Glomerular visceral epithelial cell (primary cell): ENCODE data around the gene VAC14.
"Not testable (repeated sequence)": the region's sequence is repeated elsewhere in the genome, so short reads cannot be mapped to it uniquely, and the experiment has no call there.

Source experiments
- DNase-seq: peaks from one replicate; pipeline ENCODE4 v3.0.0-alpha.2; 2016; ENCODE audit errors: extremely low spot score

Gene VAC14

DNA sequence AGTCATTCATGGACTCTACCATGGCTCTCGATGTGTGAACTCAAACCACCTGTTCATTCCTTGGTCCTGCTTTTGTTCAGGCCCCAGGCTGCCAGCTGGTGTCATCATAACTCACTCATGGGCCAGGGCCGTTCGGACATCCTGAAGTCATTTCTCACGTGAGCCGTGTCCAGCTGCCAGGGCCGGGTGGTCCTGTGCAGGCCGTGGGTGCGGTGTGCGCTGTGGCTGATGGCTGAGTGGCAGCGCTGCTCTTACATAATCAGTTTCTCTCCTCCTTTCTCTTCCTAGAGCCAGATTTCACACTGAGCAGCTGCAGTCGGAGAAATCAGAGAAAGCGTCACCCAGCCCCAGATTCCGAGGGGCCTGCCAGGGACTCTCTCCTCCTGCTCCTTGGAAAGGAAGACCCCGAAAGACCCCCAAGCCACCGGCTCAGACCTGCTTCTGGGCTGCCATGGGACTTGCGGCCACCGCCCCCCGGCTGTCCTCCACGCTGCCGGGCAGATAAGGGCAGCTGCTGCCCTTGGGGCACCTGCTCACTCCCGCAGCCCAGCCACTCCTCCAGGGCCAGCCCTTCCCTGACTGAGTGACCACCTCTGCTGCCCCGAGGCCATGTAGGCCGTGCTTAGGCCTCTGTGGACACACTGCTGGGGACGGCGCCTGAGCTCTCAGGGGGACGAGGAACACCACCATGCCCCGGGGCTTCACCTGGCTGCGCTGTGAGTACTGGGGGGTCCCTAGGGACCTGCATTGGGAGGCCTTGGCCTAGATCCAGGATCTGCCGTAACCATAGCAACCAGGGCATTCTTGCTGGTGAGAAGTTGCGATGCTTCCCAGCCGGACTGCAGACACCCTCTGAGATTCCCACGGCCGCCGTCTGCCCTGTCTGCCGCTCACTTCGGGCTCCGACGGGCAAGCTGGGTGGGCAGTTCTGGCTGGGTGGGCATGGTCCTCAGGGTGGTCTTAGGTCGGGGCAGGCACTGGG is 154.4 kb downstream of the VAC14 start, which contains the start of gene IL34:
IL34 (plus strand) TSS at position 300 of the 982 bp plus-strand sequence; CDS start at position 689, 389 bp downstream.
- DNase-seq: no peak

DNA sequence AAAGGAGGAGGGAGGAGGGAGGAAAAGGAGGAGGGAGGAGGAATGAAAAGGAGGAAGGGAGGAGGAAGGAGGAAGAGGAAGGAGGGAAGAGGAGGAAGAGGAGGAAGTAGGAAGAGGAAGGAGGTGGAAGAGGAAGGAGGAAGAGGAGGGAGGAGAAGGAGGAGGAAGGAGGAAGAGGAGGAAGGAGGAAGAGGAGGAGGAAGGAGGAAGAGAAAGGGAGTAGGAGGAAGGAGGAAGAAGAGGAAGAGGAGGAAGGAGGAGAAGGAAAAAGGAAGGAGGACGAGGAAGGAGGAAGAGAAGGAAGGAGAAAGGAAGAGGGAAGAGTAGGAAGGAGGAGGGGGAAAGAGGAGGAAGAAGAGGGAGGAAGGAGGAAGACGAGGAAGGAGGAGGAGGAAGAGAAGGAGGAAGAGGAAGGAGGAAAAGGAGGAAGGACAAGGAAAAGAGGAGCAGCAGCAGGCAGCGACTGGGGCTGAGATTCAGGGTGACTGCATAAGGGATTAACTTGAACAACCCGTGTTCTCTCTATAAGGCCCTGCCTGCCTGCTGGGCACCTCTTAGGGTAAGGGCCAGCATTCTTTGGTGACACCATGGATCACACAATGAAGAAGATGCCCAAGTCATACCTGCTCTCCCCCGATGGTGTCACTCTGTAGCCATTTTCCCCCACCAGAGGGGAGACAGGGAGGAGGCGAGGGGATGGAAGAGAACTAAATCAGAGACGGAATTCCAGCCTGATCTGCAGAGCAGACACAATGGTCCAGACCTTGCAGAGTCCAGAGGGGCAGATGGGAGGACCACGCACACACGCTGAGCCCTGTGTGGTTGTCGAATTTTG is 156.0 kb downstream of the VAC14 start:
- no peak for DNase-seq

- not testable (repeated sequence) for DNase-seq
Measured at GRCh38 chr16:70643264-70643663, 157.7 kb downstream of the VAC14 start.

DNA sequence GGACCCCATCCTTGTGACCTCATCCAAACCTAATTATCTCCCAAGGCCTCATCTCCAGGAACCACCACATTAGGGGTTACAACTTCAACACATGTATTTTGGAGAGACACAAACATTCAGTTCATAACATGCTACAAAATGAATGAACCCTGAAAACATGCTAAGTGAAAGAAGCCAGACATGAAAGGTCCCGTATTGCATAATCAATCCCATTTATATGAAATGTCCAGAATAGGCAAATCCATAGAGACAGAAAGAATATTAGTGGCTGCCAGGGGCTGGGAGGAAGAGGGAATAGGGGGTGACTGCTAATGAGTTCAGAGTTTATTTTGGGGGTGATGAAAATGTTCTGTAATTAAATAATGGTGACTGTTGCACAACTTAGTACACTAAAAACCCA is 158.3 kb downstream of the VAC14 start:
- DNase-seq: no peak

- no peak for DNase-seq
Measured at GRCh38 chr16:70638814-70639792, 161.9 kb downstream of the VAC14 start.
